Measurements from ENCODE around the gene KCNN1.

The KCNN1 gene

DNA sequence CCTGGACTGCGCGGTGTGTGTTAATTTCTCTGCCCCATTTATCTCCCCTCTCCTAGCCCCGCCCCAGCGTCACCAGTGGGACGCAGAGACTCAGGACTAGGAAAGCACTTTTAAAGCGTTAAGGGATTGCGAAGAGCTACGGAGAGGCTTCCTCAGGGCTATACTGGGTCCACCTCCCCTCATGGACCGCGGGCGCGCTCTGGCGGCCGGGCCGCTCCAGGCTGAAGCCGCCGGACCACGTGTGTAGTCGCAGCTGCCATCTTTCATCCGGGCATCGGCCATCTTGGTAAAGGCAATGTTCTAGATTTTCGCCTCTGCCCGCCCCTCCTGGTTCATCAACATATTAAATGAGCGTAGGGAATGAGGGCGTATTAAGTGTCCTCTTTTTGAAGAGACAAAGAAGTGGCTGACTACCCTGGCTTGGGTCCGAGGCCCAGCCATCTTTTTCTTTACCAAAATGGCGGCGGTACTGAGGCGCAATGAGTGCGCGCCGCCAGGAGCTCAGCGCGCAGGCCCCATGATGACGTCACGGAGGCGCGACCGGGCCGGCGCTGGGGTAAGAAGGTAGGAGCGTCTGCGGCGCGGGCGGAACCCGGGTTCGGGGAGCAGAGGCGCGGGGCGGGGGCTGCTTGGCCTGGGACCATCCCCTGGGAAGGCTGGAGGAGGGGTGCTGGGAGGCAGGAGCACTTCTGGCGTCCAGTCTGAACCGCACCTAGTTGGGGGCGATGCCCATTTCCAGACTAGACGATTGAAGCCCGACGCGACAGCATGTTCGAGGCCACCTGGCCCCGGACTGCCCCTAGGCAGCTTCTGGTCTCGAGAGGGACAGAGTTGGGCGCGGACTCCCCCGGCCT is 34.2 kb upstream of the KCNN1 start, which contains the start of gene CCDC124:
Gene CCDC124 (plus strand): TSS at position 531 of the 854 bp plus-strand sequence. CDS start 3,406 bp downstream, outside the sequence.
- Histone ChIP-seq H3K36me3 (ENCODE audit: control insufficient read depth in 1 of 2, insufficient read depth in 2 of 2, low read length in 2 of 2) (peaks cover 5 to 12% of the 10 kb centered on the region in 2 experiments), H3K27ac (ENCODE audit: low read depth, low read length) (no peak within 1 kb of the TSS), H3K9ac (ENCODE audit: low read length) (peak within 1 kb of the TSS; percentile 93), H2BK12ac (ENCODE audit: low read length) (peak within 1 kb of the TSS; percentile 38), H4K91ac (ENCODE audit: low read depth, low read length) (peak within 1 kb of the TSS; percentile 82), H3K4me1 (ENCODE audit: control insufficient read depth in 1 of 2, insufficient read depth in 2 of 2, low read length in 2 of 2) (peaks cover 9 to 14% of the 10 kb centered on the region in 2 experiments), H3K79me2 (ENCODE audit: control insufficient read depth, insufficient read depth, low read length, poor library complexity) (peaks cover 5% of the 10 kb centered on the region), H2BK120ac (ENCODE audit: insufficient read depth, low read length, poor library complexity) (peak within 1 kb of the TSS; percentile 72), H3K4ac (ENCODE audit: low read depth, low read length) (peak within 1 kb of the TSS; percentile 81), H3K14ac (ENCODE audit: low read length) (peak within 1 kb of the TSS; percentile 62), H2AK5ac (ENCODE audit: low read length) (peak within 1 kb of the TSS; percentile 49), H3K27me3 (ENCODE audit: insufficient read depth, low read length) (no peaks in the 10 kb centered on the region), H4K8ac (ENCODE audit: low read depth, low read length) (peak within 1 kb of the TSS; percentile 77), H2BK5ac (ENCODE audit: low read depth, low read length, poor library complexity) (peak within 1 kb of the TSS; percentile 77), H3K79me1 (ENCODE audit: low read length) (peaks cover 8% of the 10 kb centered on the region), H3K23ac (ENCODE audit: low read length) (no peak within 1 kb of the TSS), H3K4me3 (ENCODE audit: low read depth, low read length) (peak within 1 kb of the TSS; percentile 79), H3K4me2 (ENCODE audit: low read length) (peak within 1 kb of the TSS; percentile 72), H2AFZ (ENCODE audit: insufficient read depth, low read length, poor library complexity) (peak within 1 kb of the TSS; percentile 80), H4K12ac (ENCODE audit: low read depth, low read length) (peak within 1 kb of the TSS; percentile 33), H3K9me3 (ENCODE audit: insufficient read depth, low read depth, low read length) (no peaks in the 10 kb centered on the region), H3K18ac (ENCODE audit: low read length) (peak within 1 kb of the TSS; percentile 49)
- peak; percentile 95 to 96 for DNase-seq
- no CpG with 5 or more reads among the region's 64 CpGs for WGBS (ENCODE audit: extremely low coverage, insufficient coverage, insufficient read length)

DNA sequence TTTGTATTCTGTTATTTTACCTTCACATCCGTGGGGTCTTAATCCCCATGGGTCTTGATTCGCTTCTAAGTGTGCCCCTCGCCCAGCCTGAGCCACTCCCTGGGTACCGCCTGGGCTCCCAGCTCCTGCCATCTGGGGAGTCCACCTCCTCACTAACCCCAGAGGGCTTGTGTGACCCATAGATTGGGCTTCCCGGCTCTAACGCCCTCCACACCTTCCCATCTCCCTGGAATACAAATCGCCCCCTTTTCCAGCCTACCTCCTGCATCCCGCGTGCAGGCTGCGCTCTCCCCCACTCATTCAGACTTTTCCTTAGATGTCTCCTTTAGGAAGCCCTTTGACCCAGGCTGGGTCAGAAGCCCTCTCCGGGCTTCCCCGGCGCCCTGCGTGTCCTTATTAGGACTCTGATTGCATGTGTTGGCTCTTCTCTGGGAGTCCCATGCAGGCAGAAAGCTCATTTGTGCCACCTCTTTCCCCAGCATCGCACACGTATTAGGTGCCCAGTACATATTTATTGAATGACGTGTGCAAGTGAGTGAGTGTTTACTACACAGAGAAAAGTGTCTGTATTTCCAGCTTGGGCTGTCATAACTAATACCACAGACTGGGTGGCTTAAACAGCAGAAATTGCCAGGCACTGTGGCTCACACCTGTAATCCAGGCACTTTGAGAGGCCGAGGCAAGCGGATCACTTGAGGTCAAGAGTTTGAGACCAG is 33.3 kb upstream of the KCNN1 start:
- peak overlapping the region; percentile 49 for H3K18ac ChIP-seq (ENCODE audit: low read length)
- H3K27ac ChIP-seq (ENCODE audit: low read depth, low read length): no peak overlapping the region
- no CpG with 5 or more reads among the region's 19 CpGs for WGBS (ENCODE audit: extremely low coverage, insufficient coverage, insufficient read length)
- H2AK5ac ChIP-seq (ENCODE audit: low read length): peak overlapping the region; percentile 49
- H2AFZ ChIP-seq (ENCODE audit: insufficient read depth, low read length, poor library complexity): no peak overlapping the region
- no peak overlapping the region for H2BK5ac ChIP-seq (ENCODE audit: low read depth, low read length, poor library complexity)
- H3K4ac ChIP-seq (ENCODE audit: low read depth, low read length): peak overlapping the region; percentile 81
- DNase-seq: peak; percentile 63 to 76
- no peaks in the 10 kb centered on the region for H3K27me3 ChIP-seq (ENCODE audit: insufficient read depth, low read length)
- peak overlapping the region; percentile 14 for H4K12ac ChIP-seq (ENCODE audit: low read depth, low read length)
- peak overlapping the region; percentile 72 for H3K4me2 ChIP-seq (ENCODE audit: low read length)
- no peaks in the 10 kb centered on the region for H3K9me3 ChIP-seq (ENCODE audit: insufficient read depth, low read depth, low read length)
- no peak overlapping the region for H2BK120ac ChIP-seq (ENCODE audit: insufficient read depth, low read length, poor library complexity)
- no peak overlapping the region for H3K23ac ChIP-seq (ENCODE audit: low read length)
- H3K79me2 ChIP-seq (ENCODE audit: control insufficient read depth, insufficient read depth, low read length, poor library complexity): peaks cover 5% of the 10 kb centered on the region
- H3K9ac ChIP-seq (ENCODE audit: low read length): peak overlapping the region; percentile 93
- peak overlapping the region; percentile 66 for H4K8ac ChIP-seq (ENCODE audit: low read depth, low read length)
- peaks cover 8% of the 10 kb centered on the region for H3K79me1 ChIP-seq (ENCODE audit: low read length)
- H3K14ac ChIP-seq (ENCODE audit: low read length): peak overlapping the region; percentile 59
- no peak overlapping the region for H2BK12ac ChIP-seq (ENCODE audit: low read length)
- H3K4me1 ChIP-seq (ENCODE audit: control insufficient read depth in 1 of 2, insufficient read depth in 2 of 2, low read length in 2 of 2): peaks cover 9 to 14% of the 10 kb centered on the region in 2 experiments
- peak overlapping the region; percentile 79 for H3K4me3 ChIP-seq (ENCODE audit: low read depth, low read length)
- peaks cover 5 to 12% of the 10 kb centered on the region in 2 experiments for H3K36me3 ChIP-seq (ENCODE audit: control insufficient read depth in 1 of 2, insufficient read depth in 2 of 2, low read length in 2 of 2)
- peak overlapping the region; percentile 82 for H4K91ac ChIP-seq (ENCODE audit: low read depth, low read length)

DNA sequence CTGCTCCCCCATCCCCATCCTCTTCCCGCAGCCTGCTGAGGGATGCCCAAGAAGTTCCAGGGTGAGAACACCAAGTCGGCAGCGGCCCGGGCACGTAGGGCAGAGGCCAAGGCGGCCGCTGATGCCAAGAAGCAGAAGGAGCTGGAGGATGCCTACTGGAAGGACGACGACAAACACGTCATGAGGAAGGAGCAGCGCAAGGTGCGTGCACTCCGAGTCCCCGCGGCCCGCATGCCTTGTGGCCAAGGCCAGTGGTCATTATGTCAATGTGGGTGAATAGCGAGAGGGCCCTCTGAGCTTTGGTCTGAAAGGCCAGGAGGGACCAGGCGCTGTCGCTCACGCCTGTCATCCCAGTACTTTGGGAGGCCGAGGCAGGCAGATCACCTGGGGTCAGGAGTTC is 30.5 kb upstream of the KCNN1 start:
- Histone ChIP-seq H3K27ac (ENCODE audit: low read depth, low read length) (no peak overlapping the region), H3K14ac (ENCODE audit: low read length) (no peak overlapping the region), H4K91ac (ENCODE audit: low read depth, low read length) (no peak overlapping the region), H4K8ac (ENCODE audit: low read depth, low read length) (no peak overlapping the region), H3K4me1 (ENCODE audit: control insufficient read depth in 1 of 2, insufficient read depth in 2 of 2, low read length in 2 of 2) (peaks cover 9 to 14% of the 10 kb centered on the region in 2 experiments), H3K4ac (ENCODE audit: low read depth, low read length) (no peak overlapping the region), H3K27me3 (ENCODE audit: insufficient read depth, low read length) (no peaks in the 10 kb centered on the region), H3K9ac (ENCODE audit: low read length) (no peak overlapping the region), H2BK5ac (ENCODE audit: low read depth, low read length, poor library complexity) (no peak overlapping the region), H3K36me3 (ENCODE audit: control insufficient read depth in 1 of 2, insufficient read depth in 2 of 2, low read length in 2 of 2) (peaks cover 13 to 18% of the 10 kb centered on the region in 2 experiments), H2BK12ac (ENCODE audit: low read length) (no peak overlapping the region), H2AK5ac (ENCODE audit: low read length) (no peak overlapping the region), H3K4me3 (ENCODE audit: low read depth, low read length) (no peak overlapping the region), H2AFZ (ENCODE audit: insufficient read depth, low read length, poor library complexity) (no peak overlapping the region), H3K79me2 (ENCODE audit: control insufficient read depth, insufficient read depth, low read length, poor library complexity) (peaks cover 5% of the 10 kb centered on the region), H3K79me1 (ENCODE audit: low read length) (peaks cover 8% of the 10 kb centered on the region), H2BK120ac (ENCODE audit: insufficient read depth, low read length, poor library complexity) (no peak overlapping the region), H4K12ac (ENCODE audit: low read depth, low read length) (no peak overlapping the region), H3K18ac (ENCODE audit: low read length) (no peak overlapping the region), H3K4me2 (ENCODE audit: low read length) (no peak overlapping the region), H3K23ac (ENCODE audit: low read length) (no peak overlapping the region), H3K9me3 (ENCODE audit: insufficient read depth, low read depth, low read length) (no peaks in the 10 kb centered on the region)
- DNase-seq: no peak
- WGBS (ENCODE audit: extremely low coverage, insufficient coverage, insufficient read length): no CpG with 5 or more reads among the region's 21 CpGs

GRCh38 chr19:17937371-17937900 is 29.5 kb upstream of the KCNN1 start:
- Histone ChIP-seq H3K23ac (ENCODE audit: low read length) (no peak overlapping the region), H3K27me3 (ENCODE audit: insufficient read depth, low read length) (no peaks in the 10 kb centered on the region), H3K14ac (ENCODE audit: low read length) (no peak overlapping the region), H3K79me2 (ENCODE audit: control insufficient read depth, insufficient read depth, low read length, poor library complexity) (peaks cover 5% of the 10 kb centered on the region), H3K18ac (ENCODE audit: low read length) (no peak overlapping the region), H3K4me3 (ENCODE audit: low read depth, low read length) (no peak overlapping the region), H3K79me1 (ENCODE audit: low read length) (peaks cover 6% of the 10 kb centered on the region), H4K8ac (ENCODE audit: low read depth, low read length) (no peak overlapping the region), H3K4me1 (ENCODE audit: control insufficient read depth in 1 of 2, insufficient read depth in 2 of 2, low read length in 2 of 2) (peaks cover 4 to 7% of the 10 kb centered on the region in 2 experiments), H3K4me2 (ENCODE audit: low read length) (no peak overlapping the region), H3K36me3 (ENCODE audit: control insufficient read depth in 1 of 2, insufficient read depth in 2 of 2, low read length in 2 of 2) (peaks cover 23 to 27% of the 10 kb centered on the region in 2 experiments), H2BK12ac (ENCODE audit: low read length) (no peak overlapping the region), H4K12ac (ENCODE audit: low read depth, low read length) (no peak overlapping the region), H3K9ac (ENCODE audit: low read length) (no peak overlapping the region), H2BK120ac (ENCODE audit: insufficient read depth, low read length, poor library complexity) (no peak overlapping the region), H2AK5ac (ENCODE audit: low read length) (no peak overlapping the region), H3K4ac (ENCODE audit: low read depth, low read length) (no peak overlapping the region), H3K9me3 (ENCODE audit: insufficient read depth, low read depth, low read length) (no peaks in the 10 kb centered on the region), H2AFZ (ENCODE audit: insufficient read depth, low read length, poor library complexity) (no peak overlapping the region), H2BK5ac (ENCODE audit: low read depth, low read length, poor library complexity) (no peak overlapping the region), H3K27ac (ENCODE audit: low read depth, low read length) (no peak overlapping the region), H4K91ac (ENCODE audit: low read depth, low read length) (no peak overlapping the region)
- DNase-seq: no peak
- no CpG with 5 or more reads among the region's 9 CpGs for WGBS (ENCODE audit: extremely low coverage, insufficient coverage, insufficient read length)

Data from trophoblast cell (in vitro differentiated cells and primary cell).